Activated CD4-positive, alpha-beta memory T cell treated with anti-CD3 and anti-CD28 coated beads for 36 hours (primary cell): ENCODE results near the gene ULK3. TPM values are rescaled to one million over a fixed set of nuclear protein-coding genes. Genes with fewer than 3 reads are reported as not detected.

Source experiments
- CTCF ChIA-PET: fragments of 350-600 bp; sonication (Branson Sonifier 250); formaldehyde crosslinking; loops from one replicate; lab custom pipeline; 2021; ENCODE audit warnings: antibody characterized with exemption, inconsistent platforms; lab: Charles Lee
- POLR2A ChIA-PET: fragments of 350-600 bp; sonication (Branson Sonifier 250); formaldehyde crosslinking; loops from one replicate; lab custom pipeline; 2021; ENCODE audit warnings: antibody characterized with exemption; lab: Charles Lee
- DNase-seq: peaks from one replicate; pipeline ENCODE4 v3.0.0-alpha.2; 2020
- H3K27ac Mint-ChIP-seq: one replicate; pipeline ENCODE4 v1.8.0; 2021; ENCODE audit warnings: mixed read lengths
- H3K27me3 Mint-ChIP-seq: one replicate; pipeline ENCODE4 v1.8.0; 2021; ENCODE audit warnings: mixed read lengths
- H3K36me3 Mint-ChIP-seq: one replicate; pipeline ENCODE4 v1.8.0; 2021; ENCODE audit warnings: mixed read lengths
- H3K4me1 Mint-ChIP-seq: one replicate; pipeline ENCODE4 v1.8.0; 2021; ENCODE audit warnings: low read depth, mixed read lengths
- H3K4me3 Mint-ChIP-seq: one replicate; pipeline ENCODE4 v1.8.0; 2021; ENCODE audit warnings: mild to moderate bottlenecking, mixed read lengths
- H3K9me3 Mint-ChIP-seq: one replicate; pipeline ENCODE4 v1.8.0; 2021; ENCODE audit warnings: mixed read lengths
- intact Hi-C: fragments of 100-400 bp; cut with micrococcal nuclease; formaldehyde crosslinking; loops from one replicate; pipeline ENCODE4 v1.15.1; 2023
- total RNA-seq, 2 experiments: library from RNA; stranded (reverse); gene quantifications; one replicate each; pipeline ENCODE4 v1.2.3, GENCODE V29; 2021

ULK3 gene
- total RNA-seq, 2 experiments from 2014 or later = 51.4 to 57.6 TPM

DNA sequence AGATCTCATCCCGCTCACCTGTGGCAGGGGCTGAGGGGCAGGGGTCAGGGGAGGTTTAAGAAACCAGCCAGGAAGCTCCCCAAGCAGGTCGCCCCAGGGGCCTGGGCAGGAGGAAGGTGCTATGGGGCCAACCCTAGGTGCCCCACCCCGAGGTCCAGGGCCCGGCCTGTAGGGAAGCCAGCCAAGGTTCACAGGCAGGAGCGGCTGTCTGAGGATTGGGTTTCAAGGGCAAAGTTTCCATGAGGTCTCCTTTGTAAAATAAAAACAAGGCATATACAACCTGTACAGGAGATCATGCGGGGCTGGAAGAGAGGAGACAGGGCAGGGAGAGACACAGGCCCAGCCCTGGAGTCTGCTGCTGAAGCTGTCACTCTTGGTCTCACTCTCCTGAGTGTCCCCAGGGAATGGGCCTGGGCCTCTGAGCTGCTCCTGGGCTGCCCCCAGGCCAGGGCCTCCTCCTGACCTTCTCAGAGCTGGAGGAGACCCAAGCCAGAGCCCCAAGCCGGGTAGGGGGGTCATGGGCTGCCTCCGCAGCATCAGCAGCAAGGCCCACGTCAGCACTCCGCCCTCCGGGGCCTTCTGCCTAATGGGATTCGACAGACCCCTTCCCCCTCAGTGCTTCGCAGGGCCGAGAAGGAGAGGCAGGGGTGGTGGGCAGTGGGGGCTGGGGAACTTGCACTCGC is 11.0 kb downstream of the ULK3 start:
- intact Hi-C loops = no loop called here
- H3K27me3 Mint-ChIP-seq = peaks cover 13% of the 10 kb centered on the region
- ChIA-PET POLR2A (interaction anchor here (0.5 kb wide), 1 partner anchor 39 kb away, joined by 4 read pairs; no protein-coding TSS in a partner anchor), CTCF (interaction anchor here (0.6 to 6.1 kb wide), 4 partner anchors 11 to 69 kb away, joined by 3 to 44 read pairs (median 6); no protein-coding TSS in a partner anchor)
- no peak overlapping the region for H3K4me3 Mint-ChIP-seq
- H3K36me3 Mint-ChIP-seq = peaks cover 2% of the 10 kb centered on the region
- no peak overlapping the region for H3K27ac Mint-ChIP-seq
- no peak for DNase-seq
- H3K4me1 Mint-ChIP-seq = peaks cover 13% of the 10 kb centered on the region
- H3K9me3 Mint-ChIP-seq = no peaks in the 10 kb centered on the region

- no peak for DNase-seq
- no peaks in the 10 kb centered on the region for H3K9me3 Mint-ChIP-seq
- POLR2A ChIA-PET = no interaction called here
- H3K36me3 Mint-ChIP-seq = peaks cover 2% of the 10 kb centered on the region
- CTCF ChIA-PET = interaction anchor here (0.6 to 6.1 kb wide), 6 partner anchors 10 to 70 kb away, joined by 3 to 44 read pairs (median 3); no protein-coding TSS in a partner anchor
- H3K27me3 Mint-ChIP-seq = peaks cover 17% of the 10 kb centered on the region
- intact Hi-C loops = no loop called here
- no peak overlapping the region for H3K4me3 Mint-ChIP-seq
- peaks cover 14% of the 10 kb centered on the region for H3K4me1 Mint-ChIP-seq
- no peak overlapping the region for H3K27ac Mint-ChIP-seq
Measured at GRCh38 chr15:74830868-74831267, 12.1 kb downstream of the ULK3 start.

DNA sequence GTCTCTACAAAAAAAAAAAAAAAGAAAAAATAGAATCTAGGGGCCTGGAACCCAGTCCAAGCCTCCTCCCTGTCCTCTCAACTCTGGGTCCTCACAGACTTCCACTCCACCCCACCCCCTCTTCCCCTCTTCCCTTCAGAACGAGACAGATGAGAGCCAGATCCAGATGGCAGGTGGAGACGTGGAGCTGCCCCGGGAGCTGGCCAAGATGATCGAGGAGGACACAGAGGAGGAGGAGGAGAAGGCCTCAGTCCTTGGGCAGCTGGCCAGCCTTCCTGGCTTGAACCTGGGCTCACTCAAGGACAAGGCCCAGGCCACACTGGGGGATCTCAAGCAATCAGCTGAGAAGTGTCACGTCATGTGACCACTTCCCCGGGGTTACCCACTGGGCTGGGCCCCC is 13.0 kb downstream of the ULK3 start:
- CTCF ChIA-PET = interaction anchor here (1.1 to 6.1 kb wide), 5 partner anchors 12 to 196 kb away, joined by 3 to 44 read pairs (median 7); partner anchors contain the start of gene ULK3
- no peak for DNase-seq
- intact Hi-C loops = no loop called here
- Mint-ChIP-seq H3K27me3 (peaks cover 17% of the 10 kb centered on the region), H3K27ac (no peak overlapping the region), H3K9me3 (no peaks in the 10 kb centered on the region), H3K36me3 (no peaks in the 10 kb centered on the region), H3K4me3 (no peak overlapping the region), H3K4me1 (peaks cover 14% of the 10 kb centered on the region)
- POLR2A ChIA-PET = interaction anchor here (0.5 kb wide), 1 partner anchor 21 kb away, joined by 3 read pairs; no protein-coding TSS in a partner anchor

- Mint-ChIP-seq H3K27me3 (peaks cover 17% of the 10 kb centered on the region), H3K9me3 (no peaks in the 10 kb centered on the region), H3K36me3 (no peaks in the 10 kb centered on the region), H3K27ac (no peak overlapping the region), H3K4me3 (no peak overlapping the region), H3K4me1 (peaks cover 14% of the 10 kb centered on the region)
- ChIA-PET POLR2A (interaction anchor here (0.6 to 1.0 kb wide), 3 partner anchors 13 to 43 kb away, joined by 3 read pairs; partner anchors contain the start of gene ULK3), CTCF (interaction anchor here (0.7 to 6.1 kb wide), 6 partner anchors 13 to 196 kb away, joined by 3 to 44 read pairs (median 7); partner anchors contain the start of gene ULK3)
- no peak for DNase-seq
- intact Hi-C loops = no loop called here
Measured at GRCh38 chr15:74829486-74829885, 13.5 kb downstream of the ULK3 start.

DNA sequence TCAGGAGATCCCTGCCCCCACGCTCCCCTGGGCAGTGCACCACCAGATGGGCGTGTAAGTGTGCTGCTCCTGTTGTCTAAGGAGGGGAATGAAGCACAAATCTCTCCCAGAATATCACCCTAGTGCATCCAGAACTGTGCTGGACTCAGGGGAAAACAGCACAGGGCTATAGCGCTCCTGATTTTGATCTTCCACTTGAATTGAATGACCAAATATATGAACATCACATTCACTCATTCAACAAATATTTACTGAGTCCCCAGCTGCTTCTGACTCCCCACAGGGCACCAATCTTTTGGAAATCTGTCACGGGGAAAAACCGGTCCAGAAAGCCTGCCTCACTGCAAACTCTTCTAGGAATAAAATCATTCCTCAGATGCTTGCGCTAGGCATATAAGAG is 14.1 kb downstream of the ULK3 start:
- POLR2A ChIA-PET = interaction anchor here (0.6 to 1.0 kb wide), 3 partner anchors 13 to 43 kb away, joined by 3 read pairs; partner anchors contain the start of gene ULK3

GRCh38 chr15:74827614-74828013 is 15.3 kb downstream of the ULK3 start:
- intact Hi-C loops = no loop called here
- Mint-ChIP-seq H3K4me3 (no peak overlapping the region), H3K27ac (no peak overlapping the region), H3K27me3 (peaks cover 17% of the 10 kb centered on the region), H3K9me3 (no peaks in the 10 kb centered on the region), H3K36me3 (no peaks in the 10 kb centered on the region), H3K4me1 (peaks cover 14% of the 10 kb centered on the region)
- no peak for DNase-seq
- ChIA-PET CTCF (interaction anchor here (1.0 to 2.5 kb wide), 6 partner anchors 9 to 79 kb away, joined by 3 to 11 read pairs (median 5); partner anchors contain the start of genes FAM219B and ULK3), POLR2A (interaction anchor here (0.7 kb wide), 1 partner anchor 647 kb away, joined by 3 read pairs; no protein-coding TSS in a partner anchor)

More for the DNA sequence above, 14.1 kb downstream of the ULK3 start:
- Mint-ChIP-seq H3K4me1 (peaks cover 14% of the 10 kb centered on the region), H3K9me3 (no peaks in the 10 kb centered on the region), H3K4me3 (no peak overlapping the region), H3K36me3 (no peaks in the 10 kb centered on the region), H3K27me3 (peaks cover 17% of the 10 kb centered on the region), H3K27ac (no peak overlapping the region)
- intact Hi-C loops = no loop called here
- CTCF ChIA-PET = interaction anchor here (0.7 to 6.1 kb wide), 4 partner anchors 14 to 77 kb away, joined by 3 to 44 read pairs (median 7); partner anchors contain the start of gene ULK3
- DNase-seq = no peak

GRCh38 chr15:74826921-74827320 is 16.0 kb downstream of the ULK3 start:
- Mint-ChIP-seq H3K4me3 (no peak overlapping the region), H3K9me3 (no peaks in the 10 kb centered on the region), H3K36me3 (no peaks in the 10 kb centered on the region), H3K4me1 (peaks cover 14% of the 10 kb centered on the region), H3K27me3 (peaks cover 17% of the 10 kb centered on the region), H3K27ac (no peak overlapping the region)
- ChIA-PET CTCF (interaction anchor here (1.0 to 2.5 kb wide), 7 partner anchors 9 to 80 kb away, joined by 3 to 11 read pairs (median 5); partner anchors contain the start of genes FAM219B and ULK3), POLR2A (no interaction called here)
- no peak for DNase-seq
- intact Hi-C loops = no loop called here

- Mint-ChIP-seq H3K4me3 (no peak within 1 kb of the TSS), H3K9me3 (no peaks in the 10 kb centered on the region), H3K4me1 (peaks cover 14% of the 10 kb centered on the region), H3K27ac (no peak within 1 kb of the TSS), H3K36me3 (no peaks in the 10 kb centered on the region), H3K27me3 (peaks cover 17% of the 10 kb centered on the region)
- DNase-seq = peak; percentile 54
- intact Hi-C loops = no loop called here
- POLR2A ChIA-PET = no interaction called here
- CTCF ChIA-PET = interaction anchor here (0.9 to 2.5 kb wide), 6 partner anchors 10 to 128 kb away, joined by 3 to 11 read pairs (median 4); no protein-coding TSS in a partner anchor
Measured at GRCh38 chr15:74826364-74826819, 16.6 kb downstream of the ULK3 start, which contains the start of gene CPLX3. Gene CPLX3, plus strand, starts transcription at chr15:74826627. Its CDS starts 77 bp downstream, at chr15:74826704.

- ChIA-PET CTCF (interaction anchor here (0.6 to 2.5 kb wide), 6 partner anchors 10 to 130 kb away, joined by 3 to 11 read pairs (median 4); no protein-coding TSS in a partner anchor), POLR2A (no interaction called here)
- Mint-ChIP-seq H3K36me3 (no peaks in the 10 kb centered on the region), H3K4me3 (no peak overlapping the region), H3K4me1 (peaks cover 14% of the 10 kb centered on the region), H3K9me3 (no peaks in the 10 kb centered on the region), H3K27me3 (peaks cover 17% of the 10 kb centered on the region), H3K27ac (no peak overlapping the region)
- no peak for DNase-seq
- intact Hi-C loops = no loop called here
Measured at GRCh38 chr15:74825866-74826265, 17.1 kb downstream of the ULK3 start.

DNA sequence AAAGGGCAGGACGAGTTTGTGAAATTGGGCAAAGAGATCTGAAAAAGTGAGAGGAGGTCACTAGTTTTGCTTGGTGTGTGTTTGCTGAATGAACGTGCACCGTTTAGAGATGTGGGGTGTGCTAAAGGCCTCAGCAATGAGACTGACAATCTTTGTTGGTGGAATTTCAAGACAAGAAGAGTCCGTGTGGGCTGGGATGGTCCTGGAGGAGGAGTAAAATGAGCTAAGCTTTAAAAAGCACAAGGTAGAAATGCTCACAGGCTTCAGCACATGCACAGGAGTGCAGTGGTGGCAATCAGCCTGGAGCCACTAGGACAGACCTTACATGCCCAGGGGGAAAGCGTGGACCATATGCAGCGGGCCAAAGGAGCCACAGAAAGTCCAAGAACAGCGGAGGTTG is 18.0 kb downstream of the ULK3 start:
- Mint-ChIP-seq H3K4me1 (peaks cover 13% of the 10 kb centered on the region), H3K27me3 (peaks cover 17% of the 10 kb centered on the region), H3K36me3 (no peaks in the 10 kb centered on the region), H3K4me3 (no peak overlapping the region), H3K9me3 (no peaks in the 10 kb centered on the region), H3K27ac (no peak overlapping the region)
- POLR2A ChIA-PET = no interaction called here
- CTCF ChIA-PET = no interaction called here
- DNase-seq = no peak
- intact Hi-C loops = no loop called here

GRCh38 chr15:74823324-74823723 is 19.6 kb downstream of the ULK3 start:
- CTCF ChIA-PET = interaction anchor here (1.1 to 1.3 kb wide), 2 partner anchors 54 to 189 kb away, joined by 4 to 5 read pairs; no protein-coding TSS in a partner anchor
- no peak overlapping the region for H3K4me3 Mint-ChIP-seq
- no peaks in the 10 kb centered on the region for H3K9me3 Mint-ChIP-seq
- H3K27me3 Mint-ChIP-seq = peaks cover 14% of the 10 kb centered on the region
- H3K27ac Mint-ChIP-seq = no peak overlapping the region
- POLR2A ChIA-PET = interaction anchor here (0.6 kb wide), 1 partner anchor 61 kb away, joined by 4 read pairs; no protein-coding TSS in a partner anchor
- H3K4me1 Mint-ChIP-seq = peaks cover 10% of the 10 kb centered on the region
- DNase-seq = no peak
- H3K36me3 Mint-ChIP-seq = no peaks in the 10 kb centered on the region
- intact Hi-C loops = no loop called here

GRCh38 chr15:74822233-74822632 is 20.7 kb downstream of the ULK3 start:
- Mint-ChIP-seq H3K36me3 (no peaks in the 10 kb centered on the region), H3K4me3 (no peak overlapping the region), H3K27me3 (peaks cover 7% of the 10 kb centered on the region), H3K27ac (no peak overlapping the region), H3K9me3 (no peaks in the 10 kb centered on the region), H3K4me1 (peaks cover 10% of the 10 kb centered on the region)
- CTCF ChIA-PET = no interaction called here
- POLR2A ChIA-PET = no interaction called here
- intact Hi-C loops = no loop called here
- DNase-seq = no peak
